ENCODE measurements around the gene PDLIM1. TPM values are rescaled to one million over a fixed set of nuclear protein-coding genes. Genes with fewer than 3 reads are reported as not detected.

The PDLIM1 gene
- total and polyA plus RNA-seq, 9 of the 15 experiments (the other 6 are each of a cell fraction or from before 2014, with no cell fraction given): 19.8 to 164 (median 39.1) TPM

- in situ Hi-C loops (cut with MboI) (no loop called here), intact Hi-C loops (cut with micrococcal nuclease) (no loop called here)
- Histone ChIP-seq H3K9me3 (replicated peaks; ENCODE audit: control insufficient read depth, insufficient read depth, low read depth, low read length) (no peaks in the 10 kb centered on the region), H3K4me2 (ENCODE audit: insufficient read depth, low read length) (no peak overlapping the region), H3K27me3 (ENCODE audit: control insufficient read depth in 2 of 2, insufficient read depth in 2 of 2, low read length in 2 of 2) (no peaks in the 10 kb centered on the region), H3K79me2 (ENCODE audit: control insufficient read depth, insufficient read depth, low read length) (no peaks in the 10 kb centered on the region), H3K27ac (ENCODE audit: extremely low read depth, low read depth, low read length) (no peak overlapping the region), H2AFZ (ENCODE audit: low read depth, low read length) (no peak overlapping the region), H3K4me1 (replicated peaks in 1 of 2; ENCODE audit: control insufficient read depth in 2 of 2, insufficient read depth in 2 of 2, low read length in 2 of 2) (peaks cover 15 to 21% of the 10 kb centered on the region in 2 experiments; a peak in 4 of 5 replicates), H3K9me1 (ENCODE audit: control insufficient read depth, insufficient read depth, low read length) (peaks cover 2% of the 10 kb centered on the region), H4K20me1 (replicated peaks; ENCODE audit: control insufficient read depth, insufficient read depth, low read length) (no peaks in the 10 kb centered on the region), H3K36me3 (ENCODE audit: control insufficient read depth, insufficient read depth, low read length) (no peaks in the 10 kb centered on the region), H3K9ac (ENCODE audit: insufficient read depth in 1 of 2, low read depth in 2 of 2, low read length in 2 of 2) (peak overlapping the region in 1 of 2 experiments; percentile 20; a peak in 1 of 4 replicates), H3K4me3 (no peak overlapping the region)
- FAIRE-seq (no peak), ATAC-seq (peak; percentile 41), DNase-seq (ENCODE audit: extremely low read depth in 1 of 4, low spot score in 3 of 4) (peak in 1 of 4 experiments; percentile 46)
- CTCF ChIA-PET (ENCODE audit: low intra/inter-chr PET ratio): no interaction called here
- POLR2A ChIA-PET: interaction anchor here (0.7 to 1.1 kb wide), 2 partner anchors 19 to 729 kb away, joined by 3 to 4 read pairs; no protein-coding TSS in a partner anchor
- no TSS peak for BruUV-seq (replicated peaks)
- TF ChIP-seq CBFA2T2 (conservative IDR thresholded peaks at IDR 0.05) (no peak), NFIC (IDR thresholded peaks at IDR 0.05) (peak; percentile 70)
- WGBS (ENCODE audit: insufficient coverage, low coverage, missing lambda C conversion rate): 29% methylated on average over 5 of the region's 5 CpGs
Observed at GRCh38 chr10:95327367-95327766, 36.6 kb upstream of the PDLIM1 start.

GRCh38 chr10:95326396-95326795 is 35.6 kb upstream of the PDLIM1 start:
- FAIRE-seq (no peak), DNase-seq (ENCODE audit: extremely low read depth in 1 of 4, low spot score in 3 of 4) (no peak), ATAC-seq (no peak)
- TF ChIP-seq RBM15 (IDR thresholded peaks at IDR 0.05; ENCODE audit: insufficient read depth, low read length): no peak
- no peak for TF ChIP-seq NFATC3 (IDR thresholded peaks at IDR 0.05)
- TF ChIP-seq ZNF12 (CRISPR knock-in tag; IDR thresholded peaks at IDR 0.05): no peak
- Histone ChIP-seq H3K4me2 (ENCODE audit: insufficient read depth, low read length) (no peak overlapping the region), H3K36me3 (ENCODE audit: control insufficient read depth, insufficient read depth, low read length) (no peaks in the 10 kb centered on the region), H3K27ac (ENCODE audit: extremely low read depth, low read depth, low read length) (no peak overlapping the region), H3K9me1 (ENCODE audit: control insufficient read depth, insufficient read depth, low read length) (peaks cover 2% of the 10 kb centered on the region), H4K20me1 (replicated peaks; ENCODE audit: control insufficient read depth, insufficient read depth, low read length) (no peaks in the 10 kb centered on the region), H3K4me1 (replicated peaks in 1 of 2; ENCODE audit: control insufficient read depth in 2 of 2, insufficient read depth in 2 of 2, low read length in 2 of 2) (peaks cover 15 to 21% of the 10 kb centered on the region in 2 experiments; a peak in 4 of 5 replicates), H3K9me3 (replicated peaks; ENCODE audit: control insufficient read depth, insufficient read depth, low read depth, low read length) (no peaks in the 10 kb centered on the region), H3K4me3 (no peak overlapping the region), H3K9ac (ENCODE audit: insufficient read depth in 1 of 2, low read depth in 2 of 2, low read length in 2 of 2) (no peak overlapping the region), H2AFZ (ENCODE audit: low read depth, low read length) (no peak overlapping the region), H3K27me3 (ENCODE audit: control insufficient read depth in 2 of 2, insufficient read depth in 2 of 2, low read length in 2 of 2) (no peaks in the 10 kb centered on the region), H3K79me2 (ENCODE audit: control insufficient read depth, insufficient read depth, low read length) (no peaks in the 10 kb centered on the region)
- BruUV-seq (replicated peaks): no TSS peak
- ChIA-PET POLR2A (no interaction called here), CTCF (ENCODE audit: low intra/inter-chr PET ratio) (no interaction called here)
- in situ Hi-C loops (cut with MboI) (no loop called here), intact Hi-C loops (cut with micrococcal nuclease) (no loop called here)
- 80% methylated on average over 2 of the region's 2 CpGs for WGBS (ENCODE audit: insufficient coverage, low coverage, missing lambda C conversion rate)

All from K562 (cell line).